ENCODE measurements around the gene ANTXR1.

The ANTXR1 gene

GRCh38 chr2:69291721-69292120 is 278.7 kb downstream of the ANTXR1 start:
- no peak for DNase-seq

- no peak for DNase-seq
Measured at GRCh38 chr2:69292256-69292655, 279.3 kb downstream of the ANTXR1 start.

- no peak for DNase-seq
Measured at GRCh38 chr2:69296421-69296820, 283.4 kb downstream of the ANTXR1 start.

- no peak for DNase-seq
Measured at GRCh38 chr2:69297216-69297615, 284.2 kb downstream of the ANTXR1 start.

- no peak for DNase-seq
Measured at GRCh38 chr2:69298261-69298660, 285.3 kb downstream of the ANTXR1 start.

GRCh38 chr2:69298862-69299261 is 285.9 kb downstream of the ANTXR1 start:
- DNase-seq: no peak
